ENCODE measurements around the gene KCNIP3.

The KCNIP3 gene

DNA sequence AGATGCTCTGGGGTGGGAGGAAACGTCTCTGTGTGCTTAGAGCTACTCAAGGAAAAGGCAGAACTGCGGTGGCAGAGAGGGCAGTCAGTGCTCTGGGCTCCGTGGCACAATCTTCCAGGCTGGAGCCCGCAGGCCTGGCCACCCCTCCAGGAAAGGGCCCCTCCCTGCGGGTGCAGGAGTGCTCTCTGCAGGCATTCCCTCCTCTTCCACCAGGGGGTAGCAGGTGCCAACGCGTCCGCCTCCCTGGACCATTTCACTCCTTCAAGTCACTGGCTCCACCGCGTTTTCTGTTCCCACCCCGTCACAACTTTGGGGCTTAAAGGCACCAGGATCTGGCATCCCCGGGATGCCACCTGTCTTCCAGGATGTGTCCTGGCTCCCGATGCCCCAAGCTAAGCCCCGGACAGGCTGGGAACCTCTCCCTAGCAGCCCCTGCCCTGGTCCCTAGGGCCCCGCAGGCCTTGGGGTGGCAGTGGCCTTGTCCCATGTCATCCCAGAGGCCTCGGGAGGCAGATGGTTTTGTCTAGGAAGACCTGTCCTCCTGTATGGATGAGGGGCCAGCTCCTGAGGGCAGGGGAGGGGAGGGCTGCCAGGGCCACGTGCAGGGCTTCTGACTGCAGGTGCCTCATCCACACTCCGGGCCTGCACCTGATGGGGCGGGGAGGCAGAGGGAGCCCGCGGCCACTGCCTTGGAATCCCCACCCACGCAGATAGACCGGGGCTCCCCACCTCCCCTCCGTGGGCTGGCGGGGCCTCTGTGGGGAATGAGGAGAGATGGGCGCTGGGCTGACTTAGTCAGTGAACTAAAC, 26.4 kb downstream of the KCNIP3 start:
- Histone ChIP-seq H3K79me2 (ENCODE audit: insufficient read depth, low read depth) (no peaks in the 10 kb centered on the region), H2AFZ (ENCODE audit: low read depth) (no peak overlapping the region), H3K4me1 (ENCODE audit: low read depth, poor library complexity, severe bottlenecking) (no peaks in the 10 kb centered on the region), H3K27ac (no peak overlapping the region), H3K36me3 (ENCODE audit: insufficient read depth) (no peaks in the 10 kb centered on the region), H4K20me1 (ENCODE audit: insufficient read depth) (no peaks in the 10 kb centered on the region), H3K4me3 (IDR thresholded peaks at IDR 0.05; ENCODE audit: insufficient read depth, low read depth, low read length) (no peak overlapping the region), H3K9ac (no peak overlapping the region), H3K4me2 (no peak overlapping the region), H3K27me3 (ENCODE audit: insufficient read depth, low read depth) (no peaks in the 10 kb centered on the region)
- TF ChIP-seq, protein P1, sequence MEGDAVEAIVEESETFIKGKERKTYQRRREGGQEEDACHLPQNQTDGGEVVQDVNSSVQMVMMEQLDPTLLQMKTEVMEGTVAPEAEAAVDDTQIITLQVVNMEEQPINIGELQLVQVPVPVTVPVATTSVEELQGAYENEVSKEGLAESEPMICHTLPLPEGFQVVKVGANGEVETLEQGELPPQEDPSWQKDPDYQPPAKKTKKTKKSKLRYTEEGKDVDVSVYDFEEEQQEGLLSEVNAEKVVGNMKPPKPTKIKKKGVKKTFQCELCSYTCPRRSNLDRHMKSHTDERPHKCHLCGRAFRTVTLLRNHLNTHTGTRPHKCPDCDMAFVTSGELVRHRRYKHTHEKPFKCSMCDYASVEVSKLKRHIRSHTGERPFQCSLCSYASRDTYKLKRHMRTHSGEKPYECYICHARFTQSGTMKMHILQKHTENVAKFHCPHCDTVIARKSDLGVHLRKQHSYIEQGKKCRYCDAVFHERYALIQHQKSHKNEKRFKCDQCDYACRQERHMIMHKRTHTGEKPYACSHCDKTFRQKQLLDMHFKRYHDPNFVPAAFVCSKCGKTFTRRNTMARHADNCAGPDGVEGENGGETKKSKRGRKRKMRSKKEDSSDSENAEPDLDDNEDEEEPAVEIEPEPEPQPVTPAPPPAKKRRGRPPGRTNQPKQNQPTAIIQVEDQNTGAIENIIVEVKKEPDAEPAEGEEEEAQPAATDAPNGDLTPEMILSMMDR (conservative IDR thresholded peaks at IDR 0.05; ENCODE audit: low read depth, low read length), result 0 out of 2 replicates have a peak, but pooled peaks have one; percentile 12

DNA sequence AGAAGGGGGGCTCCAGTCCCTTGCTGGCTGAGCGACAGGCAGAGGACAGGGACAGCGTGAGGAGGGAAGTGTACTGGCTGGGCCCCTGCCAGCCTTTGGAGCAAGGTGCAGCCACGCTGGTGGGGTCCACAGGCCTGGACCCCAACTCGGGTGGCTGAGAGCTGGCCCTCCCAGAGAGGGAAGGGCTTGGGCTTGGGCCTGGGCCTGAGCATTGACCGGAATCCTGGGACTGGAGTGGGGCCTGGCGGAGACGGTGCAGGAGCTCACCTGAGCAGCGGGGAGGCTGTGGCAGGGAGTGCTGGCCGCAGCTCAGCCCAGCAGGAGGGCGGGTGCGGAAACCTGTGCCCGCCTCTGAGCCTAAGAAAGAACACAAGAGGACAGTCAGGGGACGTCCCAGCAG, 27.9 kb downstream of the KCNIP3 start:
- Histone ChIP-seq H3K4me1 (ENCODE audit: low read depth, poor library complexity, severe bottlenecking) (no peaks in the 10 kb centered on the region), H3K27me3 (ENCODE audit: insufficient read depth, low read depth) (no peaks in the 10 kb centered on the region), H2AFZ (ENCODE audit: low read depth) (no peak overlapping the region), H4K20me1 (ENCODE audit: insufficient read depth) (no peaks in the 10 kb centered on the region), H3K4me3 (IDR thresholded peaks at IDR 0.05; ENCODE audit: insufficient read depth, low read depth, low read length) (no peak overlapping the region), H3K9ac (no peak overlapping the region), H3K36me3 (ENCODE audit: insufficient read depth) (no peaks in the 10 kb centered on the region), H3K79me2 (ENCODE audit: insufficient read depth, low read depth) (no peaks in the 10 kb centered on the region), H3K27ac (no peak overlapping the region), H3K4me2 (no peak overlapping the region)
- TF ChIP-seq, protein P1 (conservative IDR thresholded peaks at IDR 0.05; ENCODE audit: low read depth, low read length), result no peak

DNA sequence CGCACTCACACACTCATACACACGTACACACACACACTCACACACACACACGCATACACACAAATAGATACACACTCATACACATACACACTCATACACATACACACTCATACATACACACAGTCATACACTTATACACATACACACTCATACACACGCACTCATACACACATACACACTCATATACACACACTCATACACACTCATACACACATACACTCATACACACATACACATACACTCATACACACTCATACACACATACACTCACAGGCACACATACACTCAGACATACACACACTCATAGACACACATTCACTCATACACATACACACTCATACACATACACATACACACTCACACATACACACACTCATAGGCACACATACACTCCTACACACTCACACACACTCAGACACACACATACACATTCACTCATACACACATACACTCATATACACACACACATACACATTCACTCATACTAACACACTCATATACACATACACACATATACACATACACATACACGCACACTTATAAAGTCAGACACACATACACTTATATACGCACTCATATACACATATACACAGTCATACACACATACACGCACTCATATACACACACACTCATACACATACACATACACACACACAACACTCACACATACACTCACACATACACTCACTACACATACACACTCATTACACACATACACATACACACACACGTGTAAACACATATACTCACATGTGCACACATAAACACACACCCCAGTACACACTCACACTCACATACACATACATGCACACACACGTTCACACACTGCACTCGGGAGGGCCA, 28.7 kb downstream of the KCNIP3 start:
- Histone ChIP-seq H3K27me3 (ENCODE audit: insufficient read depth, low read depth) (no peaks in the 10 kb centered on the region), H3K27ac (no peak overlapping the region), H4K20me1 (ENCODE audit: insufficient read depth) (no peaks in the 10 kb centered on the region), H2AFZ (ENCODE audit: low read depth) (no peak overlapping the region), H3K79me2 (ENCODE audit: insufficient read depth, low read depth) (no peaks in the 10 kb centered on the region), H3K4me3 (IDR thresholded peaks at IDR 0.05; ENCODE audit: insufficient read depth, low read depth, low read length) (no peak overlapping the region), H3K9ac (no peak overlapping the region), H3K36me3 (ENCODE audit: insufficient read depth) (no peaks in the 10 kb centered on the region), H3K4me1 (ENCODE audit: low read depth, poor library complexity, severe bottlenecking) (no peaks in the 10 kb centered on the region), H3K4me2 (no peak overlapping the region)
- TF ChIP-seq, protein P1 (conservative IDR thresholded peaks at IDR 0.05; ENCODE audit: low read depth, low read length), result no peak

DNA sequence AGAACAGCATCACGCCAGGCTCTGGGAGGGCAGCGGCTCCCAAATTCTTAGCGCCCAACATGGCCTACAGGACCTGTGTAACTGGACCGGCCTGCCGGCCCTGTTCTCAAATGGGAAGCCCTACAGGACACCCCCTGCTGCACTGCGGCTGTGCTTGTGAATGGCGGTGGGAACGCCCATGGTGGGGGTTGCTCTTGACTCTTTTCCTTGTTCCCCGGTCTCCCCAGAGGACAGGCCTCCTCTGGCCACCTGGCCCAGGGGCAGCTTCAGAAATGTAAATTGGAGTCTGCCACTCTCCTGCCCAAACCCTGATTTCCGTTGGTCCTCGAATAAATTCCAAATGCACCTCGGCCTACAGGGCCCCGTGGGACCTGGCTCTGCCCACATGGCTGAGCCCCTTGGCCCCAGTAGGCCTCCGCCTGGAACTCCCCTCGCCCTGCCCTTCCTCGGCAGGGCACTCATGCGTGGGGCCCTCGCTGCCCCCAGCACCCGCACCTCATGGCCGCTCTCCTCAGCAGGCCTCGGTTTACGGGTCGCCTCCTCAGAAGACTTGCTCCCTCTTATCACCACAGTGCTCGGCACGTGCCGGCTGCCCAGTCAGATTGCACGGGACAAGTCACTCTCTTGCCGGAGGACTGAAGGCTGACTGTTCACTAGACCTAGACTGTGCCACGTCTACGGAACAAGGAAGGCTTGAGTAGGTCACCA, 29.4 kb downstream of the KCNIP3 start:
- no peak overlapping the region for H3K9ac ChIP-seq
- no peak overlapping the region for H3K27ac ChIP-seq
- no peaks in the 10 kb centered on the region for H3K36me3 ChIP-seq (ENCODE audit: insufficient read depth)
- H4K20me1 ChIP-seq (ENCODE audit: insufficient read depth), result no peaks in the 10 kb centered on the region
- TF ChIP-seq, protein P1 (conservative IDR thresholded peaks at IDR 0.05; ENCODE audit: low read depth, low read length), result no peak
- H3K4me1 ChIP-seq (ENCODE audit: low read depth, poor library complexity, severe bottlenecking), result no peaks in the 10 kb centered on the region
- H3K79me2 ChIP-seq (ENCODE audit: insufficient read depth, low read depth), result no peaks in the 10 kb centered on the region
- no peak overlapping the region for H3K4me3 ChIP-seq (IDR thresholded peaks at IDR 0.05; ENCODE audit: insufficient read depth, low read depth, low read length)
- no peaks in the 10 kb centered on the region for H3K27me3 ChIP-seq (ENCODE audit: insufficient read depth, low read depth)
- H2AFZ ChIP-seq (ENCODE audit: low read depth), result no peak overlapping the region
- H3K4me2 ChIP-seq, result no peak overlapping the region
